GM21526 (cell line): Measurements from ENCODE around the gene ALDOC.

Experiments
- ATAC-seq: cut with Tn5 transposase; IDR thresholded peaks from one replicate; pipeline ENCODE4 v1.9.1; 2021; ENCODE audit warnings: moderate library complexity; ENCODE audit not compliant: unreplicated experiment, low FRiP score

ALDOC gene

GRCh38 chr17:28533091-28533807 is 43.4 kb downstream of the ALDOC start:
- ATAC-seq, result no peak

DNA sequence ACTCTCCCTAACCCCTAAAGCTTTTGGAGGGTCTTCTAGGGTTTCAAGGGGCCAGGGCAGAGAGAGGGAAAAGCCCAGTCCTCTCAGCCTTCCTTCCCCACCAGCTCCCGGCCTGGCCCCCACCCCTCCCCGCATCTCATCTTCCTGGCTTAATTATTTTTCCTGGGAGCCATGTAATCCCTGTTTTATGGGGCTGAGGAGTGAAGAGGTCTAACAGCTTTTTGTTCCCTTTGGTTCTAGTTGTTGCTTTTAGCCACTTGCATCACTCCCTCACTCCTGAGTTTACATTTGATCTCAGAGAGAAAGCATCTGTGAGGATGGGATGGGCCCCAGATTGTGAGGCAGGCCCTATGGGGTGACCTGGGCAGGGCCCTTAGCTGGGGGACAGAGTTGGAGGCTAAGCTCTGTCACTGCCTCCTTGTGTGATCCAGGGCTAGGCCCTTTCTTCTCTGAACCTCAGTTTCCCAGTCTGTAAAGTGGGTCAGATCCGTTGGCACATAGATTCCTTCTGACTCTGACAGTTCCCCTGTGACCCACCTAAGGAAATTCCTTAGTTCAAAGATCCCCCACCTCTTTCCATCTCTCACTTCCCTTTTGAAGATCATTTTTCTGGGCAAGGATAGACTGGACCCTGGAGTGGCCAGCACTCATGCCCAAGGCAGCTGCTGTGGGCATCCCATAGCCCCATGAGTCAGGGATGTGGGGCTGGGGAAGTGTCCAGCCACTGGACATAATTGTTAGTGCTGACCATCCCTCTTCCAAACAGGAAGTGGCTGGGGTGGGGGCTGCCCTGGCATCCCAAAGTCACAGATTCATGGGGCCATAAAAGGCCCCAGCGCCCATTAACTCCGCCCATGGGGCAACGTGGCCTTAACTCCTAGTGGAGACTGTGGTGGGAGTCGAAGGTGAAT is 44.4 kb downstream of the ALDOC start:
- ATAC-seq, result no peak

- no peak for ATAC-seq
These were observed 45.8 kb downstream of the ALDOC start for GRCh38 chr17:28530926-28531325.

GRCh38 chr17:28530250-28530649 is 46.4 kb downstream of the ALDOC start:
- ATAC-seq, result no peak

DNA sequence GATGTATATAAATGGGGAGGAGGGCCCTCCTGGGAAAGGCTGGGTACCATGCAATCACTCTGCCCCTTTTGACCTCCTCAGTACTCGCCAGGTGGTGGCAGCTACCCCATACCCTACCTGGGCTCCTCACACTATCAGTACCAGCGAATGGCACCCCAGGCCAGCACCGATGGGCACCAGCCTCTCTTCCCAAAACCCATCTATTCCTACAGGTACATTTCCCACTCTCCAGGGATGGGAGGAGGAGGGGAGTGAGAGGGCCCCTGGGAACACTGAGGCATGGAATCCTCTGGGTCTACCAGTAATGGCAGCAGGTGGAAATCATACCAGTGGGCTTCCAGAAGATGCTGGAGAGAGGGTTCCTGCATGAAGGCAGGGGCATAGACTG is 47.7 kb downstream of the ALDOC start:
- ATAC-seq, result no peak

GRCh38 chr17:28528327-28529012 is 48.2 kb downstream of the ALDOC start:
- ATAC-seq, result no peak

DNA sequence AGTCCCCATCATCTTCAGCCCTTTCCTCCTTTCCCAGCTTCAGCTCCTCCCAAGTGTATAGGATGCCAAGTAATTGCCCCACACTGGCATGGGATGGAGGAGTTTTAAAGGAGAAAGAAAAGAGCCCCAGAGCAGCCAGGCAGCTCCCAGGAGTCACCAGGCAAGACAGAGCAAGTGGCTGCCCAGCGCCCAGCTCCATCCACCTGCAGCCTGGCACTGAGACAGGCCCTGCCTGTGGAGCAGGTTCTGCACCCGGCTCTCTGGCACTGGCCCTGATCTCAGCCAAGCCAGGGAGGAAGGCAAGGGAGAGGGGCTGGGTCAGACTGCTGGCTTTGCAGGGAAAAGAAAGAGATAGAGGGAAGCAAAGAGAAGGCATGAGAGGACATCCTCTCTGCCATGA is 48.8 kb downstream of the ALDOC start:
- ATAC-seq, result no peak

DNA sequence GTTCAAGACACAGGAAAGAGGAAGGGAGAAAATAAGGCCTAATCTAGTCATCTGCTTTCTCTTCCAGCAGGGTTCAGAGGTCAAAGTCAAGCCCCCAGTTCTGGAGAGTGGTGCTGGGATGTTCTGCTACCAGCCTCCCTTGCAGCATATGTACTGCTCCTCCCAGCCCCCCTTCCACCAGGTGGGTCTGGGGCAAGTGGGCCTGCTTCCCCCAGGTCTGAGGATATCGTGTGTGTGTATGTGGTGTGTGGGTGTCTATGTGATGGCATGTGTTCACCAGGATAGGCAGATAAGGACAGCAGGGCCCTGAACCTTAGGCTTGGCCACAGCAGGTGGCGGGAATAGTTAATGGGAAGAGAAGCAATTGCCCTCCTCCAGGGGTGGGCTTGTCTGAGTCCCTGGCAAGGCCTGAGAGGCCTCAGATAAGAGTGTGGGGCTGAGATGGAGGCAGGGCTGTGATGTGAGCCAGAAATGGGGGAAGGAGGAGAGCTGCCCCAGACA is 49.5 kb downstream of the ALDOC start:
- no peak for ATAC-seq

GRCh38 chr17:28526381-28526780 is 50.3 kb downstream of the ALDOC start:
- no peak for ATAC-seq

- ATAC-seq, result no peak
These were observed 51.9 kb downstream of the ALDOC start for GRCh38 chr17:28524476-28525424.

DNA sequence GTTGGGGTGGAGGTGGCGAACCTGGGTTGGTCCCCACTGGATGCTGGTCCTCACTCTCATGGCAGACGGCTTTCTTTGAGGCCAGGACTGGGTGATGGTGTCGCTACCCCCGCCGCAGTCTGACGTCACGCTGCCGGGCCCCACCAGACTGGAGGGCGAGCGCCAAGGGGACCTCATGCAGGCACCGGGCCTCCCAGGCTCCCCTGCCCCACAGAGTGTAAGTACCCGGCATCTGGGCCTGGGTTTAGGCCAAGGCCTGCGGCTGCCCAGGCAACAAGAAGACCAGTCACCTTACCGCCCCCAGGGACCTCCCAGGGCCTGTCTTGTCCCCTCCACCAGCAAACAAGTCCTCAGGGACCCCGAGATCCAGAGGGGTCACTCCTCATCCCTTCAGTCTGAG is 52.8 kb downstream of the ALDOC start:
- ATAC-seq, result no peak

- no peak for ATAC-seq
These were observed 53.5 kb downstream of the ALDOC start for GRCh38 chr17:28523186-28523585.
